ENCODE measurements around the gene TPRG1.
"Not testable (repeated sequence)": the region's sequence is repeated elsewhere in the genome, so short reads cannot be mapped to it uniquely, and the experiment has no call there.

Gene TPRG1

GRCh38 chr3:189324538-189325138, 152.9 kb downstream of the TPRG1 start:
- Mint-ChIP-seq H3K27ac (peak overlapping the region in 1 of 2 donors; percentile 98), H3K27me3 (no peaks in the 10 kb centered on the region), H3K9me3 (peaks cover 2 to 8% of the 10 kb centered on the region in 2 donors), H3K4me1 (peaks cover 56% of the 10 kb centered on the region), H3K4me3 (peak overlapping the region; percentile 72 to 83)
- peak; percentile 100 for ATAC-seq
- DNase-seq: peak; percentile 71 to 88

- H3K27me3 Mint-ChIP-seq: no peaks in the 10 kb centered on the region
- peaks cover 0 to 8% of the 10 kb centered on the region in 2 donors for H3K9me3 Mint-ChIP-seq
- no peak overlapping the region for H3K4me3 Mint-ChIP-seq
- peak overlapping the region in 1 of 2 donors; percentile 6 for H3K27ac Mint-ChIP-seq
- DNase-seq (no peak), ATAC-seq (no peak)
- peaks cover 64% of the 10 kb centered on the region for H3K4me1 Mint-ChIP-seq
Measured at GRCh38 chr3:189325454-189325853, 153.7 kb downstream of the TPRG1 start.

- not testable (repeated sequence) for H3K27ac Mint-ChIP-seq, H3K9me3 Mint-ChIP-seq, DNase-seq, H3K27me3 Mint-ChIP-seq, H3K4me3 Mint-ChIP-seq, ATAC-seq
- peaks cover 50% of the 10 kb centered on the region for H3K4me1 Mint-ChIP-seq
Measured at GRCh38 chr3:189329630-189330029, 157.9 kb downstream of the TPRG1 start.

- H3K27ac Mint-ChIP-seq: no peak overlapping the region
Measured at GRCh38 chr3:189330066-189330465, 158.3 kb downstream of the TPRG1 start.

GRCh38 chr3:189331002-189331418, 159.2 kb downstream of the TPRG1 start:
- Mint-ChIP-seq H3K27ac (peak overlapping the region in 1 of 2 donors; percentile 5), H3K4me1 (peaks cover 41% of the 10 kb centered on the region), H3K4me3 (peak overlapping the region; percentile 11 to 48), H3K27me3 (no peaks in the 10 kb centered on the region), H3K9me3 (peaks cover 6 to 9% of the 10 kb centered on the region in 2 donors)
- peak in 1 of 2 donors; percentile 37 for DNase-seq
- peak; percentile 87 for ATAC-seq

More at GRCh38 chr3:189330066-189330465, 158.3 kb downstream of the TPRG1 start:
- peaks cover 50% of the 10 kb centered on the region for H3K4me1 Mint-ChIP-seq
- ATAC-seq (no peak), DNase-seq (no peak)
- H3K4me3 Mint-ChIP-seq: no peak overlapping the region
- H3K27me3 Mint-ChIP-seq: no peaks in the 10 kb centered on the region
- peaks cover 6 to 9% of the 10 kb centered on the region in 2 donors for H3K9me3 Mint-ChIP-seq

GRCh38 chr3:189334064-189334920, 162.5 kb downstream of the TPRG1 start:
- H3K27me3 Mint-ChIP-seq: no peaks in the 10 kb centered on the region
- H3K27ac Mint-ChIP-seq: no peak overlapping the region
- ATAC-seq (peak; percentile 31), DNase-seq (no peak)
- peaks cover 5 to 14% of the 10 kb centered on the region in 2 donors for H3K9me3 Mint-ChIP-seq
- H3K4me1 Mint-ChIP-seq: peaks cover 31% of the 10 kb centered on the region
- no peak overlapping the region for H3K4me3 Mint-ChIP-seq

GRCh38 chr3:189337673-189338091, 165.9 kb downstream of the TPRG1 start:
- Mint-ChIP-seq H3K9me3 (peaks cover 3 to 12% of the 10 kb centered on the region in 2 donors), H3K4me3 (no peak overlapping the region), H3K27me3 (no peaks in the 10 kb centered on the region), H3K4me1 (peaks cover 10% of the 10 kb centered on the region), H3K27ac (no peak overlapping the region)
- ATAC-seq (no peak), DNase-seq (no peak)

- Mint-ChIP-seq H3K9me3 (peaks cover 0 to 9% of the 10 kb centered on the region in 2 donors), H3K27me3 (no peaks in the 10 kb centered on the region), H3K4me3 (no peak overlapping the region), H3K27ac (no peak overlapping the region), H3K4me1 (peaks cover 10% of the 10 kb centered on the region)
- DNase-seq (no peak), ATAC-seq (no peak)
Measured at GRCh38 chr3:189338366-189338765, 166.6 kb downstream of the TPRG1 start.

GRCh38 chr3:189339996-189340395, 168.2 kb downstream of the TPRG1 start:
- Mint-ChIP-seq H3K4me3 (no peak overlapping the region), H3K27ac (no peak overlapping the region), H3K27me3 (no peaks in the 10 kb centered on the region), H3K4me1 (peaks cover under 1% of the 10 kb centered on the region), H3K9me3 (peaks cover 0 to 9% of the 10 kb centered on the region in 2 donors)
- ATAC-seq: no peak
- no peak for DNase-seq

- Mint-ChIP-seq H3K4me1 (no peaks in the 10 kb centered on the region), H3K27me3 (no peaks in the 10 kb centered on the region), H3K27ac (no peak overlapping the region), H3K9me3 (peaks cover 0 to 9% of the 10 kb centered on the region in 2 donors), H3K4me3 (no peak overlapping the region)
- no peak for DNase-seq
- no peak for ATAC-seq
Measured at GRCh38 chr3:189340680-189341460, 169.1 kb downstream of the TPRG1 start.

- H3K9me3 Mint-ChIP-seq: no peaks in the 10 kb centered on the region
- H3K4me3 Mint-ChIP-seq: no peak overlapping the region
- no peak for DNase-seq
- no peaks in the 10 kb centered on the region for H3K27me3 Mint-ChIP-seq
- H3K27ac Mint-ChIP-seq: no peak overlapping the region
- no peaks in the 10 kb centered on the region for H3K4me1 Mint-ChIP-seq
- ATAC-seq: no peak
Measured at GRCh38 chr3:189342811-189343210, 171.0 kb downstream of the TPRG1 start.

- ATAC-seq (no peak), DNase-seq (no peak)
- H3K4me1 Mint-ChIP-seq: no peaks in the 10 kb centered on the region
- H3K9me3 Mint-ChIP-seq: no peaks in the 10 kb centered on the region
- no peak overlapping the region for H3K27ac Mint-ChIP-seq
- H3K27me3 Mint-ChIP-seq: no peaks in the 10 kb centered on the region
- no peak overlapping the region for H3K4me3 Mint-ChIP-seq
Measured at GRCh38 chr3:189344996-189345395, 173.2 kb downstream of the TPRG1 start.

GRCh38 chr3:189349772-189350171, 178.0 kb downstream of the TPRG1 start:
- no peak overlapping the region for H3K4me3 Mint-ChIP-seq
- peaks cover 0 to 7% of the 10 kb centered on the region in 2 donors for H3K9me3 Mint-ChIP-seq
- DNase-seq: no peak
- ATAC-seq: no peak
- no peak overlapping the region for H3K27ac Mint-ChIP-seq
- no peaks in the 10 kb centered on the region for H3K27me3 Mint-ChIP-seq
- H3K4me1 Mint-ChIP-seq: peaks cover 2% of the 10 kb centered on the region

- H3K27me3 Mint-ChIP-seq: no peaks in the 10 kb centered on the region
- ATAC-seq (no peak), DNase-seq (no peak)
- no peak overlapping the region for H3K27ac Mint-ChIP-seq
- no peak overlapping the region for H3K4me3 Mint-ChIP-seq
- peaks cover 0 to 7% of the 10 kb centered on the region in 2 donors for H3K9me3 Mint-ChIP-seq
- H3K4me1 Mint-ChIP-seq: peaks cover 13% of the 10 kb centered on the region
Measured at GRCh38 chr3:189353318-189353965, 181.7 kb downstream of the TPRG1 start.
